Measurements from ENCODE around the gene ATP2B1.
A peak's percentile ranks its signal among the peaks of the same experiment; 100 is the strongest.

Gene ATP2B1

DNA sequence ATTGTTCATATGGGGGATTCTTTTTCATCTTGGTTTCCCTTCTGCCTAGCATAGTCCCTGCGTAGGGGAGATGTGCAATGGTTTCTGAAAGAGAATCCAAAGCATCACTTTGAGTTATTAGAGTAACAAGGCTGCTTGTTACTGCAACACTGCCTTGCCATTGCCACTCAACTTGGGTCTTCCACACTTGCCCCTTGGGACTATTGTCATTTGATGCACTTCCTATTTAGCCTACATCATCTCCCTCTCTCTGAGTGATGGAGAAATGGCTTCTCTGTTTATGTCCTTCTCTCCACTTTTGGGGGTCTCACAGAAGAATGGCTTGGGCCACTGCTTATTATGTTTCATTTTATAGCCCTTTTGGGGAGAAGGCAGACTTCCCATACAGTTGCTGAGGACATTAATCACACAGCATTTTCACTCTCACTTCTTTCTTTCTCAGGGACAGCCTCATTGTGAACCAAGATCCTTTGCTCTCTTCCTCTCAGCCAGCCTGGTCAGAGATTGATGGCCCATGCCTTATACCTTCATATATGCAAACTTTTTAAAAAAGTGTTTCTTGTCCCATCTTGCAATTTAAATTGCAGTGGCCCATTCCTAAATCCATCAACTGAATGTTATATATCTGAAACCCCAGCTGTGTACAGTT, 131.9 kb downstream of the ATP2B1 start:
- DNase-seq, result no peak

DNA sequence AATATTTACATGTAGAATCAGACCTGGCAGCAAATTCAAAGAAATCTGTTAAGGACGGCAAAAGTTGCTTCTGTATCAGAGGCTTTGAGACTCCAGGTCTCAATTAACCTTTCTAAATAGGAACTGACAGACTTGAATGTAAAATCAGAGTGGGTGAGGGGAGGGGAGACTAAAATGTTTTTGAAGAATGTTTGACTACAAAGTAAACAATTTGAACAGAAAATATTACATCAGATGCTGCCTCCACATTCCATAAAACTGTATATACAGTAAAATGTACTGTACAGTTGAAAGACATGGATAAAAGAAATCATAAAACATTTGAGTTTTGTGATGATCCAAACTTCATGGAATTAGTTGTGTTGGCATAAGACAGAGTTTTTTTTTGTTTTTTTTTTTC, 133.3 kb downstream of the ATP2B1 start:
- peak; percentile 63 for DNase-seq

GRCh38 chr12:89574736-89575208, 133.9 kb downstream of the ATP2B1 start:
- peak; percentile 85 for DNase-seq

GRCh38 chr12:89573051-89573810, 135.4 kb downstream of the ATP2B1 start:
- peak; percentile 42 for DNase-seq

DNA sequence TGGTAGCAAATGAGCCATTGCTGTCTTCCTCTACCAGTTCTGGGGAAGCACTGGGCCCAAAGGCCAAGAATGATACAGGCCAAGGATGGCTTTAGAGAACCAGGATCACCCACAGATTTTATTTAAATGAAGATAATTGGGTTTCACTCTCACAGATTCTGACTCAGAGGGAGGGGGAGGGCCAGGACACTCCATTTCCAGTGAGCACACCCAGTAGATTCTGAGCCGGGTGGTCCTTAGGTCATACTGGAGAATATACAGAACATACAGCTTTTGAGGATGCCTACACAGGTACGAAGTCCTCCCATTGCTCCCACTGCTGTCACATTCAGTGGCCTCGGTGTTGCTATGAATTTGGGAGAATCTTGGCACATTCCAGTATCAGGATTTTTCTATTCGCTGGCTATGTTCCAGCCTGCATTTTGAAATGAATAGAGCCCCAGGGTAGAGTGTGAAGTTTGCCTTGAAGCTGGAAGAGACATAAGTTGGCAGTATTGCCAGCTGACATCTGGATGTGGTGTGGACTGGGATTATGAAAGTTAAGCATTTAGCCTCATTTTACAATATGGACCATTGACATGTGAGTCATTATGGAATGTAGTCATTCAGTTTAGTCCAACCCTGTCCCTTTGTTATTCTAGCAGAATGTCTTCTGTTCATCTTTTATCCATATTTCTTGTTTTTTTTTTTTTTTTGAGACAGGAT, 137.0 kb downstream of the ATP2B1 start:
- peak; percentile 77 for DNase-seq

GRCh38 chr12:89568484-89568883, 140.2 kb downstream of the ATP2B1 start:
- no peak for DNase-seq

- no peak for DNase-seq
Measured at GRCh38 chr12:89567691-89568239, 140.9 kb downstream of the ATP2B1 start.

DNA sequence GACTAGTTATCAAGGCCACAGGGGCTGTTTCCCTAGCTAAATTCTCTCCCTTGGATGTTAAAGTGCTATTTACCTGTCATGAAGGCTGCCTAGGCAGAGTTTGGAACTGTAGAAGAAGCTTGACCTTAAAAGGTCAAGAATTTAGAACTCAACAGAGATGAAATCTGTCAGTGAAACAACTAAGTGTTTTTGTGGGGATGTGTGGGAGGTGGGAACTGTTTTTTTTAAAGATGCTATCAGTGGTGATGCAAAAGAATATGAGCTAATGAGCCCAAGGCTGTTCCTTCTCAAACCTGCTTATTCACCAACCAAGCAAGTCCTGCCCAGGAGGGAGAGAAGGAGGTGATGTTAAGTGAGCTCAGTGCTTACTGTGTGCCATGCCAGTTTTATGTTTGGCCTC, 142.0 kb downstream of the ATP2B1 start:
- DNase-seq, result no peak

DNA sequence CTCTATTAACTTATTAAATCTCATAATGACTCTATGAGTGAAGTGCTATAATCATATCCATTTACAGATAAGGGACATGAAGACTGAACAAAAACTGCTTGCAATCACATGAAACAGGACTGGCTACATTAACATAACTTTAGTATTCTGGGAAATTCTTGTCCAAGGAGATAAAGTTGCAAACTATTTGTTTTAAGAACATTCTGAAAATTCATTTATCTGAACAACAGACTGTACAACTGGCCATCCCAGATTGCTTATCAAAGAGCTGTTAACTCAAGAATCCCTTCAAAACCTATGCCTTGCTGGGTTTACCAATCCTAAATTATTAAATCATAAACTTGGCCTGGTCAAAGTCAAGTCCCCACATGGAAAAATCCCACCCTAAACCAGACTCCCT, 143.6 kb downstream of the ATP2B1 start:
- no peak for DNase-seq

- DNase-seq, result no peak
Measured at GRCh38 chr12:89559753-89560152, 148.9 kb downstream of the ATP2B1 start.

GRCh38 chr12:89556976-89557375, 151.7 kb downstream of the ATP2B1 start:
- no peak for DNase-seq

DNA sequence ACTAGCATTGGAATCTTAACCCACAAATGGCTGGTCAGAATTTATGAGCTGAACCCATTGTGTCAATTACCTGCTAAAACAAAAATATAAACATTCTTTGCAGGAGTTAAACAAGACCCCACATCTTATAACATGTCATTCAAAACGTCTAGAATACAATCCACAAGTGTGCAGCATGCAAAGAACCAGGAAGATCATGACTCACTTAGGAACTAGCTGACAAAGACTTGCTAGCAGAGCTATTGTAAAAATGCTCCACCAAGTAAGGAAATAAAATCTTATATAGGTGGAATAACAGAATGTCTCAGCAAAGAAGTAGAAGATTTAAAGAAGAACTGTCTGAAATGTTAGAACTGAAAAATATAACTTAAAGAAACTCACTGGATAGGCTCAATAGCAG, 156.3 kb downstream of the ATP2B1 start:
- no peak for DNase-seq

DNA sequence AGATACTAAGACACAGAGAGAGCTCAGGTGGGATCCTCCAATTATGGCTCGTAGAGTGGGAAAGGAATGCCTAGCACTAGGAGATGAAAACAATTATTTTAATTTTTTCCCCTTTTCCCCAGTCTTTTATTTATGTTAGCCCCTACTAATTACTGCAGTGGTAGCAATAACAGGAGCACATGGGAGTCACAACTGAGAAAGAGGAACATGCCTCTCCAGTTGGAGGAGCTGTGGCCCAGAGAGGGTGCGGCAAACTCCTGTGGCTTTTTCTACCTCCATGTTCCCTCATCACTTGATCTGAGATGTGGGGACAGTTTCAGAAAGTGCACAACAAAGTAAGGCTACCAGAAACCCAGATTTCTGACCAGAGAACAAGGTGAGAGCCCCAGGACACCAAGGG, 156.9 kb downstream of the ATP2B1 start:
- DNase-seq, result no peak

DNA sequence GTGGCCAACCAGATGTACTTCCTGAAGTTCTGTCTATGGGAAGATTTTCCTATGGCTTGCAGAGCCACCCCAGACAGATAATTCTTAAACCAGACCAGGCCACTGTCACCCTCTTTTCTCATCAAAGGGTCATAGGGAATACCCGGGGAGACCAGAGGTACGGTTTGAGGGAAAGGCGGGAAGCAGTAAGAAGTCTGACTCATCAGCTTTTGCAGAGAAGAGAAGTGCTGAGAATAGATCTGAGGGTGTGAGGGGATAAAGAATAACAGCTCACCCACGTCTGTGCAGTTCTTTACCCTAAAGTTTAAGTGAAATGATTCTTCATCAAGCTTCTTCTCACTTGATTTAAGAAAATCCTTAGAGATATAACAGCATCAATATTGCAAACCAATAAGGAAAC, 161.5 kb downstream of the ATP2B1 start:
- DNase-seq, result no peak

- no peak for DNase-seq
Measured at GRCh38 chr12:89546151-89546550, 162.5 kb downstream of the ATP2B1 start.

- DNase-seq, result peak; percentile 42
Measured at GRCh38 chr12:89544681-89545184, 163.9 kb downstream of the ATP2B1 start.

DNA sequence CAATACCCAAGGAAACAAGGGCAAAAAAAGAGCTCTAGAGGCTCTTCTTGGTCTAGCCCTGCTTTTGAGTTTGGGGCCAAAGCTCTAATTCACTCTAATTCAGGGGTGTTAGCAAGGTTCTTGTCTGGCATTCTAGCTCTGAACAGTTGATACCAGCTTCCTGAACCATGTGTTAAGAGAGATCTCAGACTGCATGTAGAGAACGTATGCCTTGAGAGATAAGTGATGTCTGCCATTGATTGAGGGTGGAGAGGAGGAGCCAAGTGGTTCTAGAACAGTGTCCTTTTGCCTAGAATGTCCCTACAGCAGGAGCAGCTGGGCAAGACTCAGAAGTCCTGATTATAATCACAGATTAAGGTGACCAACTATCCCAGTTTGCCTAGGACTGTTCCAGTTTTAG, 164.6 kb downstream of the ATP2B1 start:
- no peak for DNase-seq

DNA sequence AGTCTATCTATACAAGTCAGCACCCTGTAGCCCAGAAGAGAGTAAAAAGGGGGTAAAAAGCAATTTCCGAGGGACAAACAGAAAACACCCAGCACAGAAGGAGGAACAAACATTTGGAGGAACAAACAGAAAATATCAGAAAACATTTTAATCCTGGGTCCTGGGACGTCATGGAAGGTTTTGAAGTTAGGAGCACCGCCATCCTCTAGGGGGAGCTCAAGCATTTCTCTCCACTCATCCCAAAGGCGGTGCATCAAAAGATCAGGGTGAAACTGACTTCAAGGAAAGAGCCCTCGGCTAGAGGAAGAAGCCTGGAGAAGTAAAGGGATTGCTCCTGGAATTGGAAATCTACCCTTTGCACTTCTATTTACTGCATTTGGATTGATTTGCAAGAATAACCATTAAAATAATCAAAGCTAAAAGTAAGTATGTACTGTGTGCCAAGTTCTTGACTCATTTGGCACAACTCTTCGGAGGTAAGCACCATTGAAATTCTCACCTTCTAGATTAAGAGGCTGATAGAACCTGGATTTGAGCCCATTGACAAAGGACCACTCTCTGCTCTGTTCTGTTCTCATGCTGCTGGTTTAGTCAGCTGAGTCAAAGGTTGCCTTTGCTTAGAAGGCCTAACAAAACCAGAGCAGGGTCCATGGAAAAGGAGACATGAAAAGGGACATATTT, 165.6 kb downstream of the ATP2B1 start:
- peak; percentile 82 for DNase-seq

- DNase-seq, result no peak
Measured at GRCh38 chr12:89542236-89542635, 166.4 kb downstream of the ATP2B1 start.

- no peak for DNase-seq
Measured at GRCh38 chr12:89540586-89540985, 168.1 kb downstream of the ATP2B1 start.

DNA sequence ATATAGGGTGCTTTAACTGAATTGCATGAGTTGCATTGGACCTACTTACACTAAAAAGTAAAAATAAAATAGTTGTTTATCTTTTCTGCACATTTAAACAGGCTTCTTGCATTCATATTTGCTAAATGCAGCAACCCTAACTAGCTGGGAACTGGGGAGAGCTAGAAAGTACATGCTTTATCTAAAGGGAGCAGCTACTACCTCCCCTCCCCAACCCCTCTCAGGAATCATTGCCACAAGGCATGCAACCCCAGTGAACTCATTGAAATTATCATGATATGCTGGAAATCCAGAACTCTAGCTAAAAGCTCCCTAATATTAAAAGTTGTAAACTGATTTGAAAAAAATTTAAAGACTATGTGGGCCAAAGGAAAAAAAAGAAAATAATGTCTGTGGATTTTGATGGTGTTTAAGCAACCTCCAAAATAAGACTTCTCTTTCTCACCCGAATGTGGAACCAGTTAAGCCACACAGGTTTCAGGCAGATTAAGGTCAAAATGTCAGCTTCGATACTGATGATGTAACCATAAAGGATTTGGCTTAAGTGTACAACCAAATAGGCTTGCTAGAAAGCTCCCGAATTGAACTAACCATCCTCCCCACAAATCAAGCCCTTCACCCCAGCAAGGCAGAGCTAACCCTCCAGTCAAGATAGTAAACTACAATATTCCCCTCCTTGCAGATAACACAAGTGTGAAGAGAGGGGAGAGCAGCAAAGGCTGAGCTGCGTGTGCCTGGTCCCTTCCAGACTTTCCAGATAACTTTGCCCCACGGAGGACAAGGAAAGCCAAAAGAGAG, 169.0 kb downstream of the ATP2B1 start:
- DNase-seq, result no peak

- no peak for DNase-seq
Measured at GRCh38 chr12:89538897-89539296, 169.7 kb downstream of the ATP2B1 start.
